GM19438 (cell line): ENCODE data around the gene TTLL3.
"Not testable (repeated sequence)": the region's sequence is repeated elsewhere in the genome, so short reads cannot be mapped to it uniquely, and the experiment has no call there.

Source experiments
- ATAC-seq: cut with Tn5 transposase; IDR thresholded peaks from one replicate; pipeline ENCODE4 v1.9.1; 2021; ENCODE audit warnings: low read depth; ENCODE audit not compliant: unreplicated experiment

Gene TTLL3

GRCh38 chr3:9863058-9863772 lies 53.2 kb downstream of the TTLL3 start:
- ATAC-seq, result no peak

- ATAC-seq, result no peak
Observed at GRCh38 chr3:9864200-9864927, 54.3 kb downstream of the TTLL3 start.

- ATAC-seq, result not testable (repeated sequence)
Observed at GRCh38 chr3:9865125-9865637, 55.1 kb downstream of the TTLL3 start.

- ATAC-seq, result no peak
Observed at GRCh38 chr3:9866639-9867038, 56.6 kb downstream of the TTLL3 start.

GRCh38 chr3:9867106-9867505 lies 57.0 kb downstream of the TTLL3 start:
- ATAC-seq, result no peak

GRCh38 chr3:9869955-9870354 lies 59.9 kb downstream of the TTLL3 start:
- ATAC-seq, result no peak

- no peak for ATAC-seq
Observed at GRCh38 chr3:9870978-9871377, 60.9 kb downstream of the TTLL3 start.

GRCh38 chr3:9872067-9872466 lies 62.0 kb downstream of the TTLL3 start:
- not testable (repeated sequence) for ATAC-seq

GRCh38 chr3:9875448-9875847 lies 65.4 kb downstream of the TTLL3 start:
- no peak for ATAC-seq

- ATAC-seq, result not testable (repeated sequence)
Observed at GRCh38 chr3:9876255-9876654, 66.2 kb downstream of the TTLL3 start.

GRCh38 chr3:9876991-9877390 lies 66.9 kb downstream of the TTLL3 start:
- ATAC-seq, result no peak

- ATAC-seq, result no peak
Observed at GRCh38 chr3:9878700-9879099, 68.6 kb downstream of the TTLL3 start.

- ATAC-seq, result no peak
Observed at GRCh38 chr3:9879830-9880549, 69.9 kb downstream of the TTLL3 start, which contains the start of gene CIDEC. Gene CIDEC, minus strand, starts transcription at chr3:9880253. Its CDS starts 1,767 bp downstream, at chr3:9878486.

- no peak for ATAC-seq
Observed at GRCh38 chr3:9881441-9881840, 71.4 kb downstream of the TTLL3 start.

GRCh38 chr3:9883706-9884554 lies 73.9 kb downstream of the TTLL3 start:
- ATAC-seq, result no peak

GRCh38 chr3:9884555-9885165 lies 74.6 kb downstream of the TTLL3 start:
- ATAC-seq, result no peak
